Esophagus squamous epithelium (tissue), 5 donors: ENCODE data around the gene NOX3. TPM values are rescaled to one million over a fixed set of nuclear protein-coding genes. Genes with fewer than 3 reads are reported as not detected.

Source experiments
- DNase-seq: peaks from one replicate; lab custom pipeline; 2025; lab: John Stamatoyannopoulos, UW
- H3K27ac ChIP-seq, 4 donors: fragments of 200-600 bp; sonication (generic); one replicate each; pipeline ENCODE4 v1.5.1; 2016 to 2019; ENCODE audit warnings: mild to moderate bottlenecking in 1 of 4
- H3K27me3 ChIP-seq, 4 donors: fragments of 200-600 bp; sonication (generic); 1 replicate in 3 of 4; 2 replicates in 1 of 4; pipeline versions ENCODE4 v1.5.1 to v1.6.0; 2017 to 2021; ENCODE audit warnings: antibody characterized with exemption in 1 of 4
- H3K36me3 ChIP-seq, 3 donors: fragments of 200-600 bp; sonication (generic); one replicate each; pipeline ENCODE4 v1.5.1; 2016 to 2019
- H3K4me1 ChIP-seq, 3 donors: fragments of 200-600 bp; sonication (generic); one replicate each; pipeline ENCODE4 v1.5.1; 2017 to 2019
- H3K4me3 ChIP-seq, 4 donors: fragments of 200-600 bp; sonication (generic); 1 replicate in 3 of 4; 2 replicates in 1 of 4; pipeline ENCODE4 v1.5.1; 2016 to 2019; ENCODE audit warnings: mild to moderate bottlenecking in 2 of 4, moderate library complexity in 1 of 4
- H3K9me3 ChIP-seq, 3 donors: fragments of 200-600 bp; sonication (generic); one replicate each; pipeline ENCODE4 v1.5.1; 2016 to 2019
- POLR2A ChIP-seq, 4 donors: fragments of 450-650 bp; IDR thresholded peaks; one replicate each; pipeline ENCODE4 v1.6.1; 2017; ENCODE audit warnings: antibody characterized with exemption in 4 of 4, mild to moderate bottlenecking in 4 of 4, moderate library complexity in 3 of 4
- WGBS, 2 donors: methylation state at CpG; one replicate each; pipeline ENCODE4 v1.1.5; 2018; 5-methylcytosine and 5-hydroxymethylcytosine counted together
- intact Hi-C: fragments of 100-400 bp; cut with DNase I; formaldehyde crosslinking; loops from one replicate; pipeline ENCODE4 v1.15.0; 2022
- total RNA-seq, 4 donors: library from RNA; depleted of rRNA; stranded (reverse); fragments of >200 nt; gene quantifications; one replicate each; pipeline ENCODE4 v1.1.0, GENCODE V29; 2016
- TF ChIP-seq, protein P1 (sequence below), 6 experiments: fragments of 450-650 bp in 4 of 6; fragments of 200-600 bp in 2 of 6; sonication (generic) in 2 of 6; IDR thresholded peaks; one replicate each; pipeline ENCODE4 v1.5.1; 2016 to 2019; ENCODE audit warnings: antibody characterized with exemption in 6 of 6, mild to moderate bottlenecking in 4 of 6, moderate library complexity in 4 of 6
- donor health status: DM: yes; HTN: yes; CAD: no.

NOX3 gene
- total RNA-seq, 4 donors from 2014 or later, result not detected

DNA sequence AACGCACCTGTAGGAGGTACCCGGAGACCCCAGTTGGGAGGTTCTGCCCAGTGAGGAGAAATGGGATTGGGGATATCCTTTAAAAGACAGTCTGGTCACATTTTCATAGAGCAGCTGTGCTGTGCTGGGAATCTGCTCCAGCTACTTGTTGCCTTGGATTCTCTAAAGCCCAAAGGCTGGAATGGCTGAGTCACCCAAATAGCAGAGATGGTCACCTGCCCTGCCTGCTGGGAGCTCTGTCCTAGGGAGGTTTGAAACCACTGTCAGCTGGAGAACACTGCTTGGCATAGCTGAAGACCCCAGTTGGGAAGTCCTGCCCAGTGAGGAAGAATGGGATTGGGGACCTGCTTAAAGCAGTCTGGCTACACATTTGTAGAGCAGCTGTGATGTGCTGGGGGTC is 106.5 kb downstream of the NOX3 start:
- Histone ChIP-seq H3K36me3 (no peaks in the 10 kb centered on the region), H3K27ac (no peak overlapping the region), H3K4me1 (no peaks in the 10 kb centered on the region), H3K27me3 (no peaks in the 10 kb centered on the region), H3K9me3 (peaks cover 0 to 20% (median 6%) of the 10 kb centered on the region in 3 donors), H3K4me3 (no peak overlapping the region)
- TF ChIP-seq, protein P1, sequence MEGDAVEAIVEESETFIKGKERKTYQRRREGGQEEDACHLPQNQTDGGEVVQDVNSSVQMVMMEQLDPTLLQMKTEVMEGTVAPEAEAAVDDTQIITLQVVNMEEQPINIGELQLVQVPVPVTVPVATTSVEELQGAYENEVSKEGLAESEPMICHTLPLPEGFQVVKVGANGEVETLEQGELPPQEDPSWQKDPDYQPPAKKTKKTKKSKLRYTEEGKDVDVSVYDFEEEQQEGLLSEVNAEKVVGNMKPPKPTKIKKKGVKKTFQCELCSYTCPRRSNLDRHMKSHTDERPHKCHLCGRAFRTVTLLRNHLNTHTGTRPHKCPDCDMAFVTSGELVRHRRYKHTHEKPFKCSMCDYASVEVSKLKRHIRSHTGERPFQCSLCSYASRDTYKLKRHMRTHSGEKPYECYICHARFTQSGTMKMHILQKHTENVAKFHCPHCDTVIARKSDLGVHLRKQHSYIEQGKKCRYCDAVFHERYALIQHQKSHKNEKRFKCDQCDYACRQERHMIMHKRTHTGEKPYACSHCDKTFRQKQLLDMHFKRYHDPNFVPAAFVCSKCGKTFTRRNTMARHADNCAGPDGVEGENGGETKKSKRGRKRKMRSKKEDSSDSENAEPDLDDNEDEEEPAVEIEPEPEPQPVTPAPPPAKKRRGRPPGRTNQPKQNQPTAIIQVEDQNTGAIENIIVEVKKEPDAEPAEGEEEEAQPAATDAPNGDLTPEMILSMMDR (IDR thresholded peaks at IDR 0.05), result no peak
- no peak for TF ChIP-seq POLR2A (IDR thresholded peaks at IDR 0.05)
- no peak for DNase-seq
- intact Hi-C loops, result no loop called here
- 83 to 100% methylated on average over 1 to 2 of the region's 2 CpGs for WGBS, 2 donors

DNA sequence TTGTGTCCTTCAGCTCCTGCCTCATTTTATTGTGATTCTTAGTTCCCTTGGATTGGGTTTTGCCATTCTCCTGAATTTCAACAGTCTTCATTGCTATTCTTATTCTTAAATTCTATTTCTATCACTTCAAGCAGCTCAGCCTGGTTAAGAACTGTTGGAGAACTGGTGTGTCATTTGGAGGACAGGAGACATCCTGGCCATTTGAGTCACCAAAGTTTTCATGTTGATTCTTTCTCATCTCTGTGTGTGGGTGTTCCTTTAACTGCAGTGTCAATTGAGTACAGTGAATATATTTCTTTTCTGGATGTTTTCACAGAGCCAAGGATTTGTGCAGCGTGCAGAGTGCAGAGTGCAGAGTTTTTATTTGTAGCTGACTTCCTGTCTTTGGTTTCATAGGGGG is 107.8 kb downstream of the NOX3 start:
- no peaks in the 10 kb centered on the region for H3K4me1 ChIP-seq
- peaks cover 0 to 7% (median 0%) of the 10 kb centered on the region in 3 donors for H3K9me3 ChIP-seq
- H3K36me3 ChIP-seq, result no peaks in the 10 kb centered on the region
- intact Hi-C loops, result no loop called here
- H3K27me3 ChIP-seq, result no peaks in the 10 kb centered on the region
- H3K27ac ChIP-seq, result no peak overlapping the region
- no peak overlapping the region for H3K4me3 ChIP-seq
- TF ChIP-seq, protein P1 (IDR thresholded peaks at IDR 0.05), result no peak
- no peak for TF ChIP-seq POLR2A (IDR thresholded peaks at IDR 0.05)
- WGBS, 2 donors, result 43 to 63% methylated on average over 1 of the region's 1 CpG
- DNase-seq, result no peak

DNA sequence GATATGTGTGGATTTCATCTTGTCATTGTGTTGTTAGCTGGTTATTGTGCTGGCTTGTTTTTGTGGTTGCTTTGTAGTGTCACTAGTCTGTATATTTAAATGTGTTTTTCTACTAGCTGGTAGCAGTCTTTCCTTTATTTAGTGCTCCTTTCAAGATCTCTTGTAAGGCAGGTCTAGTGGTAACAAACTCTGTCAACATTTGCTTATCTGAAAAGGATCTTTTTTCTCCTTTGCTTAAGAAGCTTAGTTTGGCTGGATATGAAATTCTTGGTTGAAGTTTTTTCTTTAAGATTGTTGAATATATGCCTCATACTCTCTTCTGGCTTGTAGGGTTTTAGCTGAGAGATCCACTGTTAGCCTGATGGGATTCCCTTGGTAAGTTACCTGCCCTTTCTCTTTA is 108.7 kb downstream of the NOX3 start:
- TF ChIP-seq, protein P1 (IDR thresholded peaks at IDR 0.05), result no peak
- no peak for TF ChIP-seq POLR2A (IDR thresholded peaks at IDR 0.05)
- H3K4me3 ChIP-seq, result no peak overlapping the region

More for the DNA sequence above, 108.7 kb downstream of the NOX3 start:
- H3K27ac ChIP-seq, result no peak overlapping the region
- H3K9me3 ChIP-seq, result peaks cover 0 to 6% (median 0%) of the 10 kb centered on the region in 3 donors
- no peaks in the 10 kb centered on the region for H3K27me3 ChIP-seq
- no peak for DNase-seq
- H3K36me3 ChIP-seq, result no peaks in the 10 kb centered on the region
- no peaks in the 10 kb centered on the region for H3K4me1 ChIP-seq
- intact Hi-C loops, result no loop called here

Other genes with a start within 250 kb of the NOX3 start
- gene CLDN20, start 191.8 kb downstream of the NOX3 start, total RNA-seq, result under 1 TPM in 1 of 4 donors, not detected in 3; 0.19 TPM
- 10 to 100 TPM; 11.2 to 15.6 (median 11.4) TPM for gene TFB1M, start 141.4 kb downstream of the NOX3 start, total RNA-seq